Measurements from ENCODE around the gene PTPRA. TPM values are rescaled to one million over a fixed set of nuclear protein-coding genes. Genes with fewer than 3 reads are reported as not detected.

PTPRA gene
- total and polyA plus RNA-seq, 2 of the 8 experiments (the other 6 are each of a cell fraction or from before 2014, with no cell fraction given) = 47.7 to 51.3 TPM

DNA sequence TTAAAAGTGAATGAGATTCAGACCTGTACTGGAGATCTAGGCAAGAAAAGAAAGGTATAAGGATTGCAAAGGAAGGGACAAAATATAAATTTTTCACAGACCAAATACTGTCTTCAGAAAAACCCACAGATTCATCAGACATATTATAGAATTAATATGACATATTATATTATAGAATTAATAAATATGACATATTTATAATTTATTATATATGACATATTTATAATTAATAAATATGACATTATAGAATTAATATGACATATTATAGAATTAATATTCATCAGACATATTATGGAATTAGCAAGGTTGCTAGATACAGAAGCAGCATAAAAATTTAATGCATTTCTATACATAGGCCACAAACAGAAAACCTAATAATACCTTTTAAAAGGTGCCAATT is 125.4 kb downstream of the PTPRA start:
- ChIA-PET CTCF (ENCODE audit: partially characterized antibody) (interaction anchor here (0.8 kb wide), 1 partner anchor 133 kb away, joined by 4 read pairs; no protein-coding TSS in a partner anchor), POLR2A (ENCODE audit: partially characterized antibody) (interaction anchor here (0.7 kb wide), 1 partner anchor 191 kb away, joined by 3 read pairs; no protein-coding TSS in a partner anchor)
- Histone ChIP-seq H3K9me3 (ENCODE audit: insufficient read depth in 2 of 2, low read depth in 1 of 2, low read length in 1 of 2) (no peaks in the 10 kb centered on the region), H3K79me1 (ENCODE audit: low read depth, low read length) (no peaks in the 10 kb centered on the region), H3K4me2 (ENCODE audit: insufficient read depth in 1 of 2, low read depth in 2 of 2, low read length in 2 of 2) (no peak overlapping the region), H4K91ac (replicated peaks; ENCODE audit: insufficient read length, low read length) (no peak overlapping the region), H2BK15ac (ENCODE audit: low read length) (no peak overlapping the region), H2BK120ac (replicated peaks; ENCODE audit: low read depth, low read length) (no peak overlapping the region), H4K8ac (ENCODE audit: extremely low read depth, insufficient read depth, low read length) (no peak overlapping the region), H2BK20ac (ENCODE audit: low read length) (no peak overlapping the region), H3K27ac (ENCODE audit: low read depth, low read length) (no peak overlapping the region), H3K36me3 (ENCODE audit: control insufficient read depth in 2 of 4, insufficient read depth in 4 of 4, low read length in 3 of 4) (peaks cover 0 to 12% (median 3%) of the 10 kb centered on the region in 4 experiments; a peak in 5 of 8 replicates), H3K9ac (replicated peaks in 1 of 4; ENCODE audit: extremely low read depth in 1 of 4, low read depth in 3 of 4, low read length in 3 of 4) (no peak overlapping the region), H3K23ac (ENCODE audit: insufficient read length) (no peak overlapping the region), H2BK12ac (ENCODE audit: low read depth, low read length) (no peak overlapping the region), H3K4me1 (replicated peaks in 1 of 4; ENCODE audit: control insufficient read depth in 3 of 4, insufficient read depth in 4 of 4, low read length in 3 of 4) (no peaks in the 10 kb centered on the region), H3K4me3 (ENCODE audit: extremely low read depth in 1 of 4, insufficient read depth in 2 of 4, low read depth in 3 of 4, low read length in 4 of 4) (no peak overlapping the region), H3K23me2 (ENCODE audit: low read depth, low read length) (no peaks in the 10 kb centered on the region), H4K5ac (ENCODE audit: insufficient read length, low read depth, low read length) (no peak overlapping the region), H3K14ac (ENCODE audit: insufficient read length) (no peak overlapping the region), H3K4ac (replicated peaks; ENCODE audit: insufficient read length, low read depth, low read length) (no peak overlapping the region), H2BK5ac (ENCODE audit: low read depth, low read length) (no peak overlapping the region), H2AK5ac (ENCODE audit: low read depth, low read length) (no peak overlapping the region), H3K79me2 (ENCODE audit: control insufficient read depth in 1 of 2, insufficient read depth in 2 of 2, low read length in 2 of 2) (no peaks in the 10 kb centered on the region), H3K27me3 (replicated peaks in 1 of 4; ENCODE audit: control insufficient read depth in 3 of 4, extremely low read depth in 1 of 4, insufficient read depth in 3 of 4, low read length in 3 of 4) (no peaks in the 10 kb centered on the region), H3K56ac (replicated peaks; ENCODE audit: insufficient read length, low read depth, low read length) (no peak overlapping the region), H3K18ac (ENCODE audit: extremely low read depth, low read length) (no peak overlapping the region), H2AFZ (ENCODE audit: low read length) (no peak overlapping the region), H4K20me1 (replicated peaks in 1 of 2; ENCODE audit: control insufficient read depth in 1 of 2, insufficient read depth in 2 of 2, low read length in 2 of 2) (peaks cover 0 to 2% of the 10 kb centered on the region in 2 experiments)
- no peak for FAIRE-seq
- DNase-seq (ENCODE audit: low read depth in 1 of 2, low spot score in 2 of 2) = no peak
- TF ChIP-seq CEBPB (IDR thresholded peaks at IDR 0.05; ENCODE audit: low read depth, low read length) (no peak), EP300 (IDR thresholded peaks at IDR 0.05; ENCODE audit: borderline replicate concordance in 1 of 2, low read depth in 2 of 2, low read length in 2 of 2) (no peak), YY1 (IDR thresholded peaks at IDR 0.05; ENCODE audit: low read depth, low read length) (no peak), RFX5 (IDR thresholded peaks at IDR 0.05; ENCODE audit: borderline replicate concordance, low read depth, low read length) (no peak)
